Measurements from ENCODE around the gene GTF2IRD1.
"Not testable (repeated sequence)": the region's sequence is repeated elsewhere in the genome, so short reads cannot be mapped to it uniquely, and the experiment has no call there.

Gene GTF2IRD1

GRCh38 chr7:74518654-74519053 lies 64.9 kb downstream of the GTF2IRD1 start:
- DNase-seq = no peak

- DNase-seq = no peak
Observed at GRCh38 chr7:74519395-74519794, 65.7 kb downstream of the GTF2IRD1 start.

GRCh38 chr7:74521855-74522254 lies 68.1 kb downstream of the GTF2IRD1 start:
- no peak for DNase-seq

GRCh38 chr7:74522281-74522905 lies 68.7 kb downstream of the GTF2IRD1 start:
- DNase-seq = no peak

- DNase-seq = no peak
Observed at GRCh38 chr7:74523015-74523414, 69.3 kb downstream of the GTF2IRD1 start.

- DNase-seq = no peak
Observed at GRCh38 chr7:74525140-74525539, 71.4 kb downstream of the GTF2IRD1 start.

GRCh38 chr7:74525881-74526280 lies 72.2 kb downstream of the GTF2IRD1 start:
- DNase-seq = no peak

- DNase-seq = no peak
Observed at GRCh38 chr7:74526780-74527179, 73.1 kb downstream of the GTF2IRD1 start.

GRCh38 chr7:74527842-74528241 lies 74.1 kb downstream of the GTF2IRD1 start:
- no peak for DNase-seq

- DNase-seq = not testable (repeated sequence)
Observed at GRCh38 chr7:74528773-74529172, 75.1 kb downstream of the GTF2IRD1 start.

- no peak for DNase-seq
Observed at GRCh38 chr7:74535951-74536356, 82.2 kb downstream of the GTF2IRD1 start.

- not testable (repeated sequence) for DNase-seq
Observed at GRCh38 chr7:74541937-74542336, 88.2 kb downstream of the GTF2IRD1 start.

GRCh38 chr7:74542558-74543117 lies 88.9 kb downstream of the GTF2IRD1 start:
- peak; percentile 73 for DNase-seq

- no peak for DNase-seq
Observed at GRCh38 chr7:74544706-74545469, 91.2 kb downstream of the GTF2IRD1 start.

- no peak for DNase-seq
Observed at GRCh38 chr7:74545921-74546320, 92.2 kb downstream of the GTF2IRD1 start.

GRCh38 chr7:74553596-74554012 lies 99.9 kb downstream of the GTF2IRD1 start:
- DNase-seq = not testable (repeated sequence)

GRCh38 chr7:74554178-74554577 lies 100.5 kb downstream of the GTF2IRD1 start:
- no peak for DNase-seq

- DNase-seq = no peak
Observed at GRCh38 chr7:74560086-74560719, 106.5 kb downstream of the GTF2IRD1 start.

GRCh38 chr7:74561898-74562613 lies 108.3 kb downstream of the GTF2IRD1 start:
- DNase-seq = no peak

GRCh38 chr7:74563639-74564038 lies 109.9 kb downstream of the GTF2IRD1 start:
- DNase-seq = not testable (repeated sequence)

- DNase-seq = no peak
Observed at GRCh38 chr7:74567318-74567668, 113.6 kb downstream of the GTF2IRD1 start.

GRCh38 chr7:74568658-74569057 lies 115.0 kb downstream of the GTF2IRD1 start:
- DNase-seq = no peak

GRCh38 chr7:74569501-74570075 lies 115.9 kb downstream of the GTF2IRD1 start:
- DNase-seq = no peak

Measured in NCI-H2227 treated with DMSO at 0.1 percent for 48 hours (cell line).